PFSK-1 (cell line): ENCODE measurements around the gene ELOVL1.

Experiments
- FOXP2 ChIP-seq: optimal IDR thresholded peaks from 2 replicates; pipeline ENCODE3; 2011; ENCODE audit warnings: borderline replicate concordance, control low read depth, inconsistent platforms; ENCODE audit not compliant: insufficient read depth; ENCODE audit errors: extremely low read length, extremely low read depth
- POLR2AphosphoS5 ChIP-seq: IDR thresholded peaks from 2 replicates; pipeline ENCODE4 v1.6.1; 2012; ENCODE audit warnings: low read depth, mild to moderate bottlenecking, control low read depth, low read length, moderate library complexity
- SIN3A ChIP-seq: IDR thresholded peaks from 2 replicates; pipeline ENCODE4 v1.6.1; 2012; ENCODE audit warnings: mild to moderate bottlenecking, low read length, moderate library complexity, borderline replicate concordance; ENCODE audit not compliant: insufficient read depth
- TAF1 ChIP-seq: IDR thresholded peaks from 2 replicates; pipeline ENCODE4 v1.6.1; 2012; ENCODE audit warnings: low read length, control low read depth, borderline replicate concordance; ENCODE audit not compliant: insufficient read depth
- TF ChIP-seq, protein P1 (sequence below), 2 experiments: IDR thresholded peaks; 2 replicates each; pipeline versions ENCODE4 v1.6.1 to v1.8.0; 2011 to 2012; ENCODE audit warnings: low read depth in 2 of 2, low read length in 2 of 2, control low read depth in 1 of 2, inconsistent platforms in 1 of 2, mild to moderate bottlenecking in 1 of 2, moderate library complexity in 1 of 2; ENCODE audit not compliant: insufficient read depth in 1 of 2

GRCh38 chr1:43414634-43415223 is 46.9 kb upstream of the ELOVL1 start:
- TF ChIP-seq SIN3A (no peak), POLR2AphosphoS5 (no peak), TAF1 (no peak), FOXP2 (no peak)
- TF ChIP-seq, protein P1, sequence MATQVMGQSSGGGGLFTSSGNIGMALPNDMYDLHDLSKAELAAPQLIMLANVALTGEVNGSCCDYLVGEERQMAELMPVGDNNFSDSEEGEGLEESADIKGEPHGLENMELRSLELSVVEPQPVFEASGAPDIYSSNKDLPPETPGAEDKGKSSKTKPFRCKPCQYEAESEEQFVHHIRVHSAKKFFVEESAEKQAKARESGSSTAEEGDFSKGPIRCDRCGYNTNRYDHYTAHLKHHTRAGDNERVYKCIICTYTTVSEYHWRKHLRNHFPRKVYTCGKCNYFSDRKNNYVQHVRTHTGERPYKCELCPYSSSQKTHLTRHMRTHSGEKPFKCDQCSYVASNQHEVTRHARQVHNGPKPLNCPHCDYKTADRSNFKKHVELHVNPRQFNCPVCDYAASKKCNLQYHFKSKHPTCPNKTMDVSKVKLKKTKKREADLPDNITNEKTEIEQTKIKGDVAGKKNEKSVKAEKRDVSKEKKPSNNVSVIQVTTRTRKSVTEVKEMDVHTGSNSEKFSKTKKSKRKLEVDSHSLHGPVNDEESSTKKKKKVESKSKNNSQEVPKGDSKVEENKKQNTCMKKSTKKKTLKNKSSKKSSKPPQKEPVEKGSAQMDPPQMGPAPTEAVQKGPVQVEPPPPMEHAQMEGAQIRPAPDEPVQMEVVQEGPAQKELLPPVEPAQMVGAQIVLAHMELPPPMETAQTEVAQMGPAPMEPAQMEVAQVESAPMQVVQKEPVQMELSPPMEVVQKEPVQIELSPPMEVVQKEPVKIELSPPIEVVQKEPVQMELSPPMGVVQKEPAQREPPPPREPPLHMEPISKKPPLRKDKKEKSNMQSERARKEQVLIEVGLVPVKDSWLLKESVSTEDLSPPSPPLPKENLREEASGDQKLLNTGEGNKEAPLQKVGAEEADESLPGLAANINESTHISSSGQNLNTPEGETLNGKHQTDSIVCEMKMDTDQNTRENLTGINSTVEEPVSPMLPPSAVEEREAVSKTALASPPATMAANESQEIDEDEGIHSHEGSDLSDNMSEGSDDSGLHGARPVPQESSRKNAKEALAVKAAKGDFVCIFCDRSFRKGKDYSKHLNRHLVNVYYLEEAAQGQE (IDR thresholded peaks at IDR 0.05; ENCODE audit: insufficient read depth in 1 of 2, low read depth in 2 of 2, low read length in 2 of 2) = no peak
